KMS-11 (cell line): ENCODE measurements around the gene MESD.

ENCODE experiments used
- H2AFZ ChIP-seq: fragments of 200-600 bp; sonication (generic); 2 replicates; pipeline ENCODE4 v1.6.1; 2016; ENCODE audit warnings: antibody characterized with exemption, mixed run types, low read depth
- H3K27ac ChIP-seq: fragments of 200-600 bp; sonication (generic); 2 replicates; pipeline ENCODE4 v1.6.1; 2016; ENCODE audit warnings: mild to moderate bottlenecking, mixed run types
- H3K27me3 ChIP-seq: fragments of 200-600 bp; sonication (generic); 2 replicates; pipeline ENCODE4 v1.6.1; 2017; ENCODE audit warnings: mild to moderate bottlenecking, low read depth, mixed run types, moderate library complexity; ENCODE audit not compliant: insufficient read depth
- H3K36me3 ChIP-seq: fragments of 200-600 bp; sonication (generic); 2 replicates; pipeline ENCODE4 v1.6.1; 2017; ENCODE audit warnings: mild to moderate bottlenecking, mixed run types; ENCODE audit not compliant: insufficient read depth
- H3K4me1 ChIP-seq: fragments of 200-600 bp; sonication (generic); 2 replicates; pipeline ENCODE4 v1.6.1; 2016; ENCODE audit warnings: mild to moderate bottlenecking, low read depth, mixed run types; ENCODE audit not compliant: poor library complexity, severe bottlenecking
- H3K4me2 ChIP-seq: fragments of 200-600 bp; sonication (generic); 2 replicates; pipeline ENCODE4 v1.7.0; 2016; ENCODE audit warnings: mild to moderate bottlenecking, mixed run types
- H3K4me3 ChIP-seq: fragments of 200-600 bp; sonication (generic); IDR thresholded peaks from 2 replicates; pipeline ENCODE4 v1.6.1; 2017; ENCODE audit warnings: low read depth, low read length, mixed read lengths; ENCODE audit not compliant: insufficient read depth
- H3K79me2 ChIP-seq: fragments of 200-600 bp; sonication (generic); 2 replicates; pipeline ENCODE4 v1.6.1; 2016; ENCODE audit warnings: low read depth, mixed run types; ENCODE audit not compliant: insufficient read depth
- H3K9ac ChIP-seq: fragments of 200-600 bp; sonication (generic); 2 replicates; pipeline ENCODE4 v1.6.1; 2016; ENCODE audit warnings: mild to moderate bottlenecking, mixed run types
- H4K20me1 ChIP-seq: fragments of 200-600 bp; sonication (generic); 2 replicates; pipeline ENCODE4 v1.6.1; 2016; ENCODE audit warnings: mild to moderate bottlenecking, mixed run types; ENCODE audit not compliant: insufficient read depth
- CTCF ChIP-seq: fragments of 200-600 bp; sonication (generic); conservative IDR thresholded peaks from 2 replicates; pipeline ENCODE4 v1.6.1; 2017; ENCODE audit warnings: low read depth, mild to moderate bottlenecking, antibody characterized with exemption, low read length, moderate library complexity, mixed read lengths

The MESD gene

GRCh38 chr15:80925597-80926059 lies 64.0 kb downstream of the MESD start:
- Histone ChIP-seq H3K9ac (no peak overlapping the region), H2AFZ (no peak overlapping the region), H3K27ac (no peak overlapping the region), H4K20me1 (no peaks in the 10 kb centered on the region), H3K79me2 (no peaks in the 10 kb centered on the region), H3K4me3 (no peak overlapping the region), H3K4me2 (no peak overlapping the region), H3K4me1 (no peaks in the 10 kb centered on the region), H3K36me3 (no peaks in the 10 kb centered on the region), H3K27me3 (no peaks in the 10 kb centered on the region)
- TF ChIP-seq CTCF: no peak

GRCh38 chr15:80924278-80924677 lies 65.3 kb downstream of the MESD start:
- Histone ChIP-seq H3K4me1 (no peaks in the 10 kb centered on the region), H3K27me3 (no peaks in the 10 kb centered on the region), H3K9ac (no peak overlapping the region), H3K4me3 (no peak overlapping the region), H3K27ac (no peak overlapping the region), H3K79me2 (no peaks in the 10 kb centered on the region), H4K20me1 (no peaks in the 10 kb centered on the region), H3K4me2 (no peak overlapping the region), H3K36me3 (no peaks in the 10 kb centered on the region), H2AFZ (no peak overlapping the region)
- TF ChIP-seq CTCF: no peak

GRCh38 chr15:80923668-80924067 lies 66.0 kb downstream of the MESD start:
- Histone ChIP-seq H3K9ac (no peak overlapping the region), H2AFZ (no peak overlapping the region), H3K4me1 (no peaks in the 10 kb centered on the region), H3K4me3 (no peak overlapping the region), H3K4me2 (no peak overlapping the region), H4K20me1 (no peaks in the 10 kb centered on the region), H3K27me3 (no peaks in the 10 kb centered on the region), H3K36me3 (no peaks in the 10 kb centered on the region), H3K27ac (no peak overlapping the region), H3K79me2 (no peaks in the 10 kb centered on the region)
- no peak for TF ChIP-seq CTCF

GRCh38 chr15:80921736-80922410 lies 67.7 kb downstream of the MESD start:
- no peak overlapping the region for H2AFZ ChIP-seq
- no peak for TF ChIP-seq CTCF
- H3K4me2 ChIP-seq: no peak overlapping the region
- no peaks in the 10 kb centered on the region for H4K20me1 ChIP-seq
- H3K27ac ChIP-seq: no peak overlapping the region
- no peak overlapping the region for H3K9ac ChIP-seq
- H3K79me2 ChIP-seq: no peaks in the 10 kb centered on the region
- H3K4me3 ChIP-seq: no peak overlapping the region
- no peaks in the 10 kb centered on the region for H3K27me3 ChIP-seq
- H3K36me3 ChIP-seq: no peaks in the 10 kb centered on the region
- no peaks in the 10 kb centered on the region for H3K4me1 ChIP-seq
